GM18873 (cell line): ENCODE measurements around the gene IFI27.
"Not testable (repeated sequence)": the region's sequence is repeated elsewhere in the genome, so short reads cannot be mapped to it uniquely, and the experiment has no call there.

Experiments
- ATAC-seq: cut with Tn5 transposase; IDR thresholded peaks from one replicate; pipeline ENCODE4 v1.9.1; 2021; ENCODE audit warnings: mild to moderate bottlenecking, moderate library complexity, moderate number of reproducible peaks; ENCODE audit not compliant: unreplicated experiment, low FRiP score

IFI27 gene

DNA sequence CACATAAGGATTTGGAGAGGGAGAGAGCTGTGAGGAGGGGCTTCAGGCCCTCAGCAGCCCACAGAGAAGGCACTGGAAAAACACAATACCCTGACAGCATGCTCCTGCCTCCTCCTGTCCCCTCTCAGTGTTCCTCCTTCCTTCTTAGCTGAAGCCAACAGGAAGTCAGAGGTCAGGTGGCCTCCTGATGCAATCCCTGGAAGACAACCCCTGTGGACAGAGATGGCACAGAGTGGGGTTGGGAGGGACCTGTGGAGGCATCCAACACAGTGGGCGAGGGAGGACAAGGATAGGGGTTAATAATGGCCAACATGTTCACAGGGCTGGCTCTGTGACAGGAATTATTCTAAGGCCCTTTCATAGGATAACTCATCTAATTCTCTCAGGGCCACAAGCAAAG lies 34.2 kb downstream of the IFI27 start:
- no peak for ATAC-seq

DNA sequence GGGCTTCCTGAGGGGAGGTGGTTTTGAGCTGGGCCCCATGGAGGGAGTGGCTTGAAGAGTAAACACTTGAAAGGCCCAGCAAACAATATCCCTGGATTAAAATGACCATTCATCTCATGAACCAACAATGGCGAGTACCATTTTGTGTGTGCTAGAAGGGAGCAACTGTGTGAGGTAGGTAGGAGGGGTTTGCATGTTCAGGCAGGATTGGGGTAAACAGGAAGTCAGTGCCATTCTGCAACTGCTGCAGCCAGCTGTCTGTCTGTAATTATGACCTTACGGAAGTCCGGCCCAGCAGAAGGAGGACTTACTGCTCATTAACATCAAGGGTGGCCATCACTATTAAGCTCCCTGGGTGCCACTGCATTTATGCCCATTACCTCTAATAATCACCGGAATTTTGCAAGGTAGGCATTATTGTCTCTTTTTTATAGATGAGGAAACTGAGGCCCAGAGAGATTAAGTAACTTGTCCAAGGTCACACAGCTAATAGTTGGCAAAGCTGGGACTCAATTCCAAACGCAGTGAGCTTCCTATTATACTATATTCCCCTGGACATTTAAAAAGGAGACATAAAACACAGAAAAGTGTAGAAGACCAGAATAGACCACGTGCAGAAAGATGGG lies 35.5 kb downstream of the IFI27 start:
- ATAC-seq = no peak

DNA sequence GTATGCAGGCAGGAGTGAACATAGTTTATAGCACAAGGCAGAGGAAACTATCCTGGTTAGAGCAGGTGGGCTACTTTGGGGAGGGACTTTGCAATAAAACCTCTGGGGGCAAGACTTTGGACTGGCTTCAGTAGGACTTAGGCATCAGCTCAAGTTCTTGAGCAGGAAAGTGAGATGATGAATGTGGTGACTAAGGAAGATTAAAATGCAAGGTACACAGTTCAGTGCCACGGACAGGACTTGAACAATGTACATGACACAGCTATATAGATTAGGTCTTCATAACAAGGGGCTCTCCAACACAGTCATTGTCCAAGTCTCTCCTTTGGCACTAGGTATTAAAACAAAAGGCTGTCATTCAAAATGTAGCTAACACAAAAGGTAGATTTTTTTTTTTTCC lies 42.1 kb downstream of the IFI27 start:
- no peak for ATAC-seq

DNA sequence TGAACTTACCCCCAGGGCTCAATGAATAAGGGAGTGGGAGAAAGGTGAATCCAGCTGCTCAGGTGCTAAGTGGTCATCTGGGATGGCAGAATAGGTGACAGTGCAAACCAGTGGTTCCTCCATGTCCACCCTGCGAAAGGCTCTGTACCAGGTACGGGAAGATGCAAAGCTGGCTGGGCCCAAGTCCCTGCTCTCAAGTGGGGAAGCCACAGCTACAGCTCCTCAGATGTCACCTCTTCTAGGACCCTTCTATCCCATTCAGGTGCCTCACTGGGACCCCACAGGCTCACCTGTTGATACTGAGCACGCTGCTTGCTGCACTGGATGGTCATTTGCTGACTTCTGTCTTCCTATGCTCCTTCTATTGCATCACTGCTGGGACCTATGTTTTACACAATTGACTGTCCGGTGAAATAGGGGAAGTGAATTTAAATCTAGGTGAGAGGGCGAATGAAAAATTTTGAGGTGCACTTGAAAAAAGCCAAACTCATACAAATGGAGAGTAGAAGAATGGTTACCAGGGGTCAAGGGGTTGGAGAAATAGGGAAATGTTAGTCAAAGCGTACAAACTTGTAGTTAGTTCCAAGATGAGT lies 43.3 kb downstream of the IFI27 start:
- ATAC-seq = no peak

DNA sequence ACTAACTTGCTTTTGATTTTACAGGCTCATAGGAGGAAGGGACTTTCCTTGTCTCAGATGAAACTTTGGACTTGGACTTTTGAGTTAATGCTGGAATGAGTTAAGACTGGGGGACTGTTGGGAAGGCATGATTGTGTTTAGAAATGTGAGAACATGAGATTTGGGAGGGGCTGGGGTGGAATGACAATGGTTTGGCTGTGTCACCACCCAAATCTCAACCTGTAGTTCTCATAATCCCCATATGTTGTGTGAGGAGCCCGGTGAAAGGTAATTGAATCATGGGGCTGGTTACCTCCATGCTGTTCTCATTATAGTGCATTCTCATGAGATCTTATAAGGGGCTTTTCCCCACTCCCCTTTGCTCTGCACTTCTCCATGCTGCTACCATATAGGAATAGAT lies 45.6 kb downstream of the IFI27 start:
- not testable (repeated sequence) for ATAC-seq

DNA sequence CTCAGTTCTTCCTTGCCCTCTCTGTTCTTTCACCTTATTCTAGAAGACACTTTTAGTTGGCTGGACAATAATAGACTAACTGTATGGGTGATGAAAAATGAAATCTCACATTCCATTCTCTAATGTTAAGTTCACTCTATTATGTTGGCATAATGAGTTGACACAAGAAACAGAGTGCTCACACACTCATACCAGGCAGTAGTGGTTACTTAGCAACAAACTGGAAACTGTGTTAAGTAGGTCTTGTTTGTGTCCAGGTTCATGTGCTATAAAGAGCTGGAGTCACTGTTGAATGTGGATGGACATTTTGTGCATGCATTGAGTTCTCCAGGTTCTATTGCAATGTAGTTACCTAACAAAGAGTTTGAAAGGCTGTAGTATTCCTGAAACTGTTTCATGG lies 46.7 kb downstream of the IFI27 start:
- ATAC-seq = no peak

DNA sequence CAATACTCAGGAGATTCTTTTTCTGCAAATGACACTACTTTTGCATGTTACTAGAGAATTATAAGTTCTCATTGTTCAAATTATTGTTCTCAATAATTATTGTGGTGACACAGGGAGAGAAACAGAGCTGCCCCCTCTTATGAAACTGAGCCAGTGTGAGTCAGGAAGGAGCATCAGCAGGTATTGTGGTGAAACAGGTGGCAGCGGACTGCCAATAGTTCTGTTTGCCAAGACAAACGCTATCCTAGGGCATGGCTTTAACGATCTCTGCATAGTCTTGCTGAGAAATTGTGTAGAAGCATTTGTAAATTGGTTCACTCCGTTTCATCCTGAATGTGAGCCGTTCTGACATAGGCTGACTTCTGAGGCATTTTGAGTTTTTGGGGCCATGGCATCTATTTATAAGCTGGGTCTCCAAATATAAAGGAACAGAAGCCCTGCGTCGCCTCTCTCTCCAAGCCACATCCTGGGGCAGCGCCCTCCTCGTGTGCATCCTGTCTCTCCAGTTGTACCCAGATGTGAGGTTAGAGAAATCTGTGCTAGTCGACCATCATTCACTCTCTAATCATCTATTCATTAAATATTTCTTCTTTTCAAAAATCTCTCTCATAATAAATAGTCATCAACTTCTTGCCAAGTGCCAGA lies 47.8 kb downstream of the IFI27 start:
- ATAC-seq = no peak

DNA sequence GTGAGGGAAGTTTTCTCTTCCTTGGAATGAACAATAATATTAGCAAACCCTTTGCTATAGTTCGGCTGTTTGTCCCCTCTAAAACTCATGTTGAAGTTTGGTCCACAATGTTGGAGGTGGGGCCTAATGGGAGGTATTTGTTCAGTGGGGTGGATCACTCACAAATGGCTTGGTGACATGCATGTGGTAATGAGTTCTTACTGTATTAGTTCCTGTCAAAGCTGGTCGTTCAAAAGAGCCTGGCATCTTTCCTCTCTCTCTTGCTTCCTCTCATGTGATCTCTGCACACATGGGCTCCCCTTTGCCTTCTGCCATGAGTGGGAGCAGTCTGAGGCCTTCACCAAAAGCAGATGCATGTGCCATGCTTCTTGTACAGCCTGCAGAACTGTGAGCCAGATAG lies 50.5 kb downstream of the IFI27 start:
- no peak for ATAC-seq

- no peak for ATAC-seq
These were observed 51.4 kb downstream of the IFI27 start for GRCh38 chr14:94161981-94162380.

DNA sequence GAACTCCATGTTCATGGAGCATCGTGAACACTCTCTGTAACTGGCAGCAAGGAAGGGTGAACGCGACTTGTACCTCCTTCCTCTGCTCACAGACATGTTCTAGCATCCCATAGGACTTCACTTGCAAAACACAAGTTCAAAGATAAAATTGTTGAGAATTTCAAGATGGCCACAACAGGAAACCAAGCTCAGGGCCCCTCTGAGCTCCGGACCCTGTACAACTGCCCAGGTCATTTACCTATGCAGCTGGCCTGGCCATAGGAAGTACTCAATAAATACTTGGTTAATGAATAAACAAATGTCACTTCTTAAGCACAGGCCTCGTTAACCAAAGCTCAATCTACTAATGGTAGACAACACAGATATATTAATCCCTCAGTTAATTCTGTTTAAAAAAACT lies 51.9 kb downstream of the IFI27 start:
- ATAC-seq = no peak

GRCh38 chr14:94163796-94164195 lies 53.3 kb downstream of the IFI27 start:
- ATAC-seq = no peak

GRCh38 chr14:94164685-94165431 lies 54.3 kb downstream of the IFI27 start:
- no peak for ATAC-seq

DNA sequence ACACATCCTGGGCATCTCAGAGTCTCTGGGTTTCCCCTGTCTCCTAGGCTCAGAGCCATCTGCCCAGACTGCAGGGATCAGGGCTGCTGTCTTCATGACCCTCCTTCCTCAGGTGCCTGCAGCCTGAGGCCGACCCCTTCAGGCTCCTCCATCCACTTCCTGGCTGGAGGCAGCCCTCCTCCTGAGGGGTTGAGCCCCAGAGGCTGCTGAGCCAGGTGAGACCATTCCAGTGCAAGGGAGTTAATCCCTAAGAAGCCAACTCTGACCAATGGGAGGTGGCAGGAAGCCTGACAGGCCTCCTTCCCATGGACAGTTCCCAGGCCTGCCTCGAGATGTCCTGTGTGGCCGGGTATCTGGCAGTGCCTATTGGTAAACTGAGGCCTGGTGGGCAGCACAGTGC lies 55.2 kb downstream of the IFI27 start:
- ATAC-seq = no peak
